HG03135 (cell line): ENCODE measurements around the gene RRP1.

ENCODE experiments used
- ATAC-seq: cut with Tn5 transposase; IDR thresholded peaks from one replicate; pipeline ENCODE4 v1.9.1; 2021; ENCODE audit warnings: mild to moderate bottlenecking, moderate library complexity; ENCODE audit not compliant: unreplicated experiment

RRP1 gene

DNA sequence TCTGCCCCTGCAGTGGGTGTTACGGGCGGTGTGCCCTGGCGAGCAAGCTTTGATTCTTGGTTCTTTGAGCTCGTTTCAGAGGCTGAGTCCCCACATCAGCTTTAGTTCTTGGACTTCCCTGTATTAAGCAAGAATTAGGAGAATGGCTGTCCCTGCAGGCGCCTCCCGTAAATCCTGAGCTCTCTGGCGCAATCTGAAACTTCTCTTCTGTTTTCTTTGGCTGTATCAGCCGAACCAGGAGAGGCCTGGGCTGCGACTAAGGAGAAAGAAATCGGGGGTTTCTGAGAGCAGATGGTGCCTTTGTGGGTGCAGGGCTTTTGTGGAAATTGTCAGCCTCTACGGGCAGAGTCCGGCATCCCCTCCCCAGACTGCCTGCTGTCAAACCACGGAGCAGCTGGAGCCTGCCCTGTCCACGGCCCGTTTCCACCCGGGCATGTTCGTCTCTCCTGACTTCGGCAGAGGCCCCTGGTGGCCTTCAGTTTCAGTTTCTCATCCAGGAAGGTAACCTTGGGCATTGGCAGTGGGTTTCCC lies 31.2 kb upstream of the RRP1 start:
- no peak for ATAC-seq

DNA sequence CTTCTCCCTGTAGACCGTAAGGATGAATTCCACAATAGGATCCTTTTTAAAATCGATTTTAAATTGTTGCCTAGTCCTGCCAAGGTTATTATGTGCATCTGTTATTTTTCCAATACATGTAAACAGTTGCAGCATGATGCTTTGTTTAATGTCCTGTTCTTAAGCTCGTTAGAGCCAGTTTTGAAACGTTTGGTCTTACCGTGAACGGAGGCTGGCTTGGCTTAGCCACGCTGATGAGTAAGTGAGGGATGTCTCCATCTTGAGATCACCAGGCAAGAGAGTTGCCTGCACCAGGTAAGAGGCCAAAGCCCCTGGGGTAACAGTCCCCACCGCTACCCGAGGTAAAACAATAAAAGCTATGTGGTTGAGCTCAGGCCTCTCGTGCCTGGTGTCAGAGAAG lies 30.6 kb upstream of the RRP1 start:
- no peak for ATAC-seq

DNA sequence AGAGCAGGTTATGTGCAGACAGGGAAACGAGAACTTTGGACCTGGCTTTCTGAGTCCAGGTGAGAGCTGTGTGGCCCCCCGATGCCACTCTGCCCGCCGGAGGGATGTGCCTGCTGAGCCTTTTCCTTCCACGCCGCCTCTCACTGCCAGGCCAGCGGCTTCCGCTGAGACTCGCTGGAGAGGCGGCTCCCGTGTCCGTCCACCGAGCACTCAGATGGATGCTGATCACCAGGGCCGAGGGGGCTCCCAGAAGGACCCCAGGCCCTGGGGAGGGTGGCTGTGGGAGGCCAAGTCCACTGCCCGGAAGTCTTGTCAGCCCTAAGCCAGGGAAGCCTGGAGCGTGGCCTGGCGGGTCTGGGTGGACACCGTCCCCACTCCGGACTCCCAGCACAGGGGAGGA lies 29.7 kb upstream of the RRP1 start:
- ATAC-seq, result no peak

GRCh38 chr21:43760391-43760958 lies 28.9 kb upstream of the RRP1 start:
- no peak for ATAC-seq

DNA sequence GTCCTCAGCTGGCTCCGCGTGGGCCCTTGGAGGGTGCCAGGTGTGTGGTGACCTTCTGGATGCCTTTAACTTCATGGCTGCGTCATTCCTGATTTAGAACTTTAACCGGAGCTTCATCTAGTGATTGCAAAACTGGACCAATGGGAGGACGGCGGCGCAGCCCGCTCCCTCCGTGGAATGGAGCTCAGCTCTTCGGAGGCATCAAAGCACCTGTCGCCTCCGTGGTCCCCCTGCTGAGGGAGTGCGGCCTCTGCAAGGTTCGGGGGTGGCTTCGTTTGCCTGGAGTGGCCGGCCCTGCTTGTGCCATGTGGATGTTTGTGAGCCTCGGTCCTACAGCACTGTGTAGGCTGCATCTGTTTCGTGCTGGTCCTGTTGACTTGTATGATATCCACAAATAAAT lies 27.5 kb upstream of the RRP1 start:
- no peak for ATAC-seq

DNA sequence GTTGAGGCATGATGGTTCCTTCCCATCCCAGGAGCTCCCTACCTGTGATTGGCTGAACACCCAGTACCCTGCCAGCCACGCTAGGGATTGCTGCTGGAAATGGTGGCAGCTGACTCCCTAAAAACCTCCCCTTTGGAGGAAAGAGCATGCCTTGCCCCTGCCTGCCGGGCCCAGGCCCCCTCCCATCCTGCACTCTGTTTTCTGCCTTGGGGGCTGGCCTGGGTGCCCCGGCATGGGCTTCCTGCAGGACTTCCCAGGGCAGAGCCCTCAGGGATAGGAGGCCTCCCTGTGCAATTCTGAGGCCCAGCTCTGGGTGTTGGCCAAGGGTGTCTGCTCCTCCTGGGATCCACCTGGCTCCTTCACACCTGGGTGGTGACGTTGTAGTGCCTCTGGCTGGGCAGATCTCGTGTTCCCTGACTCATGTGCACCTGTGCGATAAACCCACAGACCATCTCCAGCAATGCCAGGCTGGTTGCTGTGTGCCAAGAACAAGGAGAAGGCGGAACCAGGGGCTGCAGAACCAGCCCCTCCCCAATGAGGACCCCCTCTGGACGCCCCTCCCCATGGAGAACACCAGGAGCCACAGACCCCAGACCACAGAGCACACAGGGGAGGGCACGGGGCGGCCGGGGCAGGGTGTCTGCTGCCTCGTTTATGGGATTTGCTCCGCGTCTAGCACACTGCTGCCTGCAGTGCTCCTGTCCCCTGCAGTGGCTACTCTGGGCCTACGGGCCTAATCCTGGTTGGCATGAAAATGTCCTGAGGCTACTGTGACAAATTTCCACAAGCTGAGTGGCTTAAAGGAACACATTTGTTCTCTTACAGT lies 26.9 kb upstream of the RRP1 start:
- ATAC-seq, result no peak

DNA sequence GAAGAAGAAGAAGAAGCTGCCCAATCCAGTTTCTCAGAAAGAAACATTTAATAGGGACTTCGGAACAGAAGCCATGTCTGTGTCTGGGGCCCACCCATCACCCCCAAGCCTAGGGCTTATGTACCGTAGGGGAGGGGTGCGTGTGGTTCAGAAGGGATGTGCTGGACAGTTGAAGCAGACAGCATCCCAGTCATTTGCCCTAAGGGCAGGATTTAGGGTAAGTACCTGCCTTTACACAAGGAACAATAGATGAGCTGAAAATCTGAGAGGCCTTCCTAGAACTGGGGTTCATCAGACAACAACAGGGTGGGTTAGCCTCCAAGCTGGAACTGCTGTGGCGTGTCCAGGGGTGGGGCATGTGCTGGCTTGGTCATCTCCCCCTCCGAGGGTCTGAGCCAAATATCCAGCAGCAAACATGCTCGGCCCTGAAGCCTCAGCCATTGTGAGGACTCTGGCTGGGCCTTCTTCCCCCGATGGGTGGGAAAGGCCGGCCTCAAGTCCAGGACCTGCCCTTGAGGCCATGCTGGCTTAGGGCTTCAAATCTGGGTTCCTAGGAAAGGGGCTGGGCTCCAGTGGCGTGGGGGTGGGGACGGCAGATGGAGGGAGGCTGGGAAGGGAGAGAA lies 25.4 kb upstream of the RRP1 start:
- ATAC-seq, result no peak

GRCh38 chr21:43764576-43765495 lies 24.5 kb upstream of the RRP1 start:
- ATAC-seq, result no peak

- ATAC-seq, result no peak
Measured at GRCh38 chr21:43766734-43767497, 22.5 kb upstream of the RRP1 start.

- ATAC-seq, result no peak
Measured at GRCh38 chr21:43767498-43767983, 21.8 kb upstream of the RRP1 start.

DNA sequence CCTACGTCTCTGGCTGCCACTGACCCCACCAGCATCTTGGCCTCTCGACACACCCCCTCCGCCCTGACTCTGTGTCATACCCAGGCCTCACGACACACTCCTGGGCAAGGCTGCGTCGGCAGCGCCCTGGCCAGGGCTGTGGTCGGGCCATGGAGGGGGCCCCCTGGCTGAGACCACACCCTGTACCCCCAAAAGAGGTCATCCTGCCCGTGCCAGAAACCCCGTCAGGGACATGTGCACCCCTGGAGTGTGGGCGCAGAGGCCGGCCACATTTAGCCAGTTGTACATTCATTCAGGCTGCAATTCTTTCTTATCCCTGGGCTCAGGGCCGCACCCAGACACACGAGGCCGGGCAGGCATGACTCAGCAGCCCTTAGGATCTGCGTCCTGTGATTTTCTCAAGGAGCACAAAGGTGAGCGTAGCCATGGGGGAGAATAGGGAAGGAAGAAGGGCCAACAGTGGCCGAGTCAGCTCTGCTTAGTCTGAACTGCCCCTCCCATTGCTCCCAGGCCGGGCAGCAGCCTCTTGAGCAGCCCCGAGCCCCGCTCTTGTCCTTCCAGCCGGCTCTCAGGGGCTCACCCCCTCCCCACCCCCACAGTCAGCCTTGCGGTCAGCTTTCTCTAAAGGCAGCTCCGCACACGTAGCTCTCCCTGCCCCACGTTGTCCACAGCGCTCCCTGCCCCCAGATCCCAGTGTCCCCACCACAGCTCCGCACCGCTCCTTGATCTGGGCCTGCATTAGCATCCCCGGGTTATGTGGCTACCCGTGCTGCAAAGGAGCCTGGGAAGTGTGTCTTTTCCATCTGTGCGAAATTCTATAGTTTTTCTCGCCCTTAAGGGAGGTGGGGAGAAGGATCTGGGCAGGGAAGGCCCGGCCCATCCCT lies 21.2 kb upstream of the RRP1 start:
- no peak for ATAC-seq

GRCh38 chr21:43768868-43769167 lies 20.6 kb upstream of the RRP1 start:
- ATAC-seq, result no peak

GRCh38 chr21:43769325-43769958 lies 19.9 kb upstream of the RRP1 start:
- ATAC-seq, result no peak

- ATAC-seq, result no peak
Measured at GRCh38 chr21:43770066-43770655, 19.2 kb upstream of the RRP1 start.

DNA sequence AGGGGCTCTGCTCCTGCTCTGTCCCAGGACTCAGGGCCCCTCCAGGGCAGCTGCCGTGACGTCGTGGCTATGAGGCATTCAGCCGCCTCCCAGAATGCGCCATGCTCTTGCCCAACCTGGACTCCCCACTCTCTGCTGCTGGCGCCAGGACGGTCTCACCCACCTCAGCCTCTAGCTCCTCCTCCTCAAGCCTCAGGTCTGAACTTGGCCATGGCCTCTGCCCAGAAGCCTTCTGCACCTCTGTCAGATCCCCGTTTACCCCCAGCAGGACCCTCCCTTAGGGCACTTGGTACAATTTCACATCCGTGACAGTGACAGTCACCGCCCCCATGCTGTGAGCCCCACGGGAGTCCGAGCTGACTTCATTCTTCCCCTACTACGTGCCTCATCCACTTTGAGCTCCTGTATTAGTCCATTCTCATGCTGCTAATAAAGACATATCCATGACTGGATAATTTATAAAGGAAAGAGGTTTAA lies 18.1 kb upstream of the RRP1 start:
- ATAC-seq, result no peak

- no peak for ATAC-seq
Measured at GRCh38 chr21:43771698-43772424, 17.5 kb upstream of the RRP1 start.

DNA sequence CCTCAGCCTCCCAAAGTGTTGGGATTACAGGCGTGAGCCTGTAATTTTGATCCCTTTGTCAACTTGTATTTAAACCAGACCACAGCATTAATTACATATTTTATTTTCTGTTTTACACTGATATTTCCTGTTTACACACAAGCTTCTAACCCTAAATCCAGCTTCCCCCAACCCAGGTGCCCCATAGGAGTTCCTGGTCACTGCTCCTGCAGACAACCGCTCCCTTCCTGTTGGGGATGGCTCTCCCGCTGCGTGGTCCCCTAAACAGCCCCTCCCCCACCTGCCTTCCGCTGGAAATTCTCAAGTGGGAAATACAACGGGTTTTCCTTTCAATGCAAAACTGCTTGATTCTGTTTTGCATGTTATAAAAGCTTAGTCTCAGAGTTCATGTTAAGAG lies 17.0 kb upstream of the RRP1 start:
- ATAC-seq, result no peak

DNA sequence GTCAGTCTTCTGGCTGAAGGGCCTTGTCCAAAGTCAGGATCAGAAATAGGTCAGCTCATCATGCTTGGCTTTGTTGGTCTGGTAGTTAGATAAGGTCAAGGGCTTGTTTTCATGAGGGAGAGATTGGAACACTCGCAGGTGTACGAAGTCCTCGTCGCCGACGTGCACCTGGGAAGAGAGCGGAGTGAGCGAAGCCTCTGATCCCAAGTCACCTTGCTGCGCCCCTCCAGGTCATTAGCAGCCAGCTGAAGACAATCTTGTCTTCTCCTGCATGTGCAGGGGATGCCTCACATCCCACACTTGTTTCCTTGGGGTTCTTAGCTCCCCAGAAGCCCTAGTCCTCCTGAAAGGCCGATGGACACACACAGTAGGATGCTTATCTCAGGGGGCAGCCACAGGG lies 15.2 kb upstream of the RRP1 start:
- ATAC-seq, result no peak
